ENCODE measurements around the gene LRP1. TPM values are rescaled to one million over a fixed set of nuclear protein-coding genes. Genes with fewer than 3 reads are reported as not detected.

Gene LRP1
- total RNA-seq, 2 experiments from 2014 or later, result 1.1 to 4.4 TPM

GRCh38 chr12:57087691-57088353 is 40.5 kb upstream of the LRP1 start:
- H4K20me1 ChIP-seq (ENCODE audit: insufficient read depth, low read length), result no peaks in the 10 kb centered on the region
- peaks cover 35% of the 10 kb centered on the region for H3K4me1 ChIP-seq (ENCODE audit: insufficient read depth, low read length, poor library complexity, severe bottlenecking)
- POLR2A ChIA-PET, result interaction anchor here (0.6 to 2.3 kb wide), 3 partner anchors 9 to 1263 kb away, joined by 3 to 9 read pairs (median 4); partner anchors contain the start of gene STAT6
- intact Hi-C loops (cut with micrococcal nuclease; ENCODE audit: unreplicated experiment), result loop anchor here (1.0 to 5.0 kb wide), 5 partner anchors 24 to 711 kb away; partner anchors contain the start of gene PTGES3
- BruUV-seq (replicated peaks), result no TSS peak
- H2AFZ ChIP-seq (ENCODE audit: low read length), result peak overlapping the region; percentile 96
- H3K4me2 ChIP-seq (ENCODE audit: low read length), result peak overlapping the region; percentile 96
- H3K36me3 ChIP-seq (ENCODE audit: insufficient read depth, low read length), result peaks cover 8% of the 10 kb centered on the region; the same call in 1 of the 2 replicates
- CTCF ChIA-PET (ENCODE audit: unreplicated experiment), result no interaction called here
- H3K9me3 ChIP-seq (ENCODE audit: low read length), result no peaks in the 10 kb centered on the region
- no peaks in the 10 kb centered on the region for H3K9me2 ChIP-seq (ENCODE audit: insufficient read depth, low read length)
- TF ChIP-seq EZH2phosphoT487 (IDR thresholded peaks at IDR 0.05; ENCODE audit: borderline replicate concordance, low read depth, low read length), result no peak
- TF ChIP-seq CTCF (conservative IDR thresholded peaks at IDR 0.05; ENCODE audit: low read length), result no peak
- no peaks in the 10 kb centered on the region for H3K79me2 ChIP-seq (ENCODE audit: insufficient read depth, low read depth, low read length)
- H3K27ac ChIP-seq (ENCODE audit: low read depth, low read length, poor library complexity, severe bottlenecking), result peak overlapping the region; percentile 88
- DNase-seq (ENCODE audit: low spot score), result peak; percentile 77
- peak overlapping the region; percentile 79 for H3K4me3 ChIP-seq (ENCODE audit: low read depth, low read length, poor library complexity, severe bottlenecking)

- no TSS peak for BruUV-seq (replicated peaks)
- no peak for TF ChIP-seq EZH2phosphoT487 (IDR thresholded peaks at IDR 0.05; ENCODE audit: borderline replicate concordance, low read depth, low read length)
- TF ChIP-seq CTCF (conservative IDR thresholded peaks at IDR 0.05; ENCODE audit: low read length), result no peak
- Histone ChIP-seq H3K79me2 (ENCODE audit: insufficient read depth, low read depth, low read length) (no peaks in the 10 kb centered on the region), H3K9me2 (ENCODE audit: insufficient read depth, low read length) (no peaks in the 10 kb centered on the region), H3K4me1 (ENCODE audit: insufficient read depth, low read length, poor library complexity, severe bottlenecking) (peaks cover 42% of the 10 kb centered on the region), H4K20me1 (ENCODE audit: insufficient read depth, low read length) (no peaks in the 10 kb centered on the region), H3K4me3 (ENCODE audit: low read depth, low read length, poor library complexity, severe bottlenecking) (peak within 1 kb of the TSS; percentile 80), H3K4me2 (ENCODE audit: low read length) (peak within 1 kb of the TSS; percentile 96), H3K9me3 (ENCODE audit: low read length) (no peaks in the 10 kb centered on the region), H3K36me3 (ENCODE audit: insufficient read depth, low read length) (peaks cover 15% of the 10 kb centered on the region; the same call in 1 of the 2 replicates), H2AFZ (ENCODE audit: low read length) (peak within 1 kb of the TSS; percentile 96), H3K27ac (ENCODE audit: low read depth, low read length, poor library complexity, severe bottlenecking) (peak within 1 kb of the TSS; percentile 88)
- DNase-seq (ENCODE audit: low spot score), result peak; percentile 96
- CTCF ChIA-PET (ENCODE audit: unreplicated experiment), result interaction anchor here (0.6 to 1.3 kb wide), 3 partner anchors 15 to 18 kb away, joined by 3 read pairs; no protein-coding TSS in a partner anchor
- intact Hi-C loops (cut with micrococcal nuclease; ENCODE audit: unreplicated experiment), result loop anchor here (1.0 to 5.0 kb wide), 3 partner anchors 24 to 711 kb away; partner anchors contain the start of gene PTGES3
- POLR2A ChIA-PET, result interaction anchor here (0.9 to 2.3 kb wide), 4 partner anchors 8 to 23 kb away, joined by 4 to 9 read pairs (median 6); partner anchors contain the start of genes NEMP1 and STAT6
Observed at GRCh38 chr12:57088354-57089270, 39.7 kb upstream of the LRP1 start, which contains the start of gene NAB2. TSS of gene NAB2 (plus strand) at chr12:57089114. CDS start at chr12:57089272, 158 bp downstream.
